Stimulated activated naive CD4-positive, alpha-beta T cell treated with Interleukin-2 at 50 U/mL for 16 hours (primary cell): ENCODE results near the gene MOB3C.
"Not testable (repeated sequence)": the region's sequence is repeated elsewhere in the genome, so short reads cannot be mapped to it uniquely, and the experiment has no call there.

ENCODE experiments used
- DNase-seq: peaks from one replicate; lab custom pipeline; 2025; lab: John Stamatoyannopoulos, UW

The MOB3C gene

DNA sequence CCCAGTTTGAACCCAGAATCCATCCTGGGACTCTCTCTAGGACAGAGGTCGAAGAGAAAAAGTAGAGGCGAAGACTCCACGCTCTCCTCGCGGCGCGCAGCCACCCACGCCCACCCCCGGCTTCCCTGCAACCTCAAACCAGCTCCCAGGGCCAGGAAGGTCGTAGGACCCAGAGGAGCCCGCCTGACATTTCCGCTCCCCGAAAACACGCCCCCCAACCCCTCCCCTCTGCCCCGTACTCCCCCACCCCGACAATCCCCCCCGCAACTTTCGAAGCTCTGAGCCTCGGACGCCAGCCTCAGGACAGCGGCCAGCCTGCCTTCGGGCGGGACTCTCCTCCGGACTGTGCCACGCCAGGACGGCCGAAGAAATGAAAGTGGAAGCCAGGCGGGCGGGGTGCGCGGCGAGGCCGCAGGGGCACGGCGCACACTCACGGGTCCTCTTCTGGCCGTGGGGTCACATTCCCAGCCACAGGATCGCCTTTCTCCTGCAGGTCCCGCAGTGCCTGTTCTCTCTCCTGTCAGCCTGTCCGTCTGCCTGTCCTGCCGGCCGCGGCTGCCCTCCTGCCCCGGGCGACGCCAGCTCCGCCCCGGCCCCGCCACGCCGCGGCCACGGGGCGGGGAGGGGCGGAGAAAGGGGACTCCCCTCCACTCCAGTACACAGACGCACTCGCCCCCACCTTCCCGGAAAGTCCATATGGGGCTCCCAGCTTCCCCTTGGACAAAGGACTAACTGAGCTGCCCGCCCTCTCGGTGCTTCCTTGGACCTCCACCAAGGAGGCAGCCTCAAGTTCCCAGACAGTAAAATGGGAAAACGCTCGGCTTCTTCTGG is at the start of gene MOB3C:
Gene MOB3C, minus strand, starts transcription at position 535 of the 831 bp plus-strand sequence. CDS start 3,490 bp downstream, outside the sequence.
- DNase-seq: peak; percentile 75

DNA sequence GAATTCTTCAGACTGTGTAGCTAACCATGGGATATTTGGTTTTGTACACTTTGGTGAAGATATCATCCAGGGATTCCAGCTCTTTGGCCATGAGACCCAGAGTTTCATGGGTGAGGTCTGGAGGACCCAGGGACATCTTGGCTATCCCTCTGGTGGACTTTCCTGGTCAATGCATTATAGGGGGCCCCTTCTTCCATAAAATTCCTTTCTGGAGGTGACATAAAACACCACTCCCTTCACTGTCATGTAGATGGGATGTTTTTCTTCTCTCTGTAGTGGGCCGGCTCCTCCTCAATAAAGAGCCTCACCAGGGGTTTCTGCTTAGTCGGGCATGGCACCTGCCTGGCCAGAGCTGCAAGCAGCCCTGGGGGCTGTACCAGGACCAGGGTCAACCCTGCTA is 49.4 kb upstream of the MOB3C start:
- no peak for DNase-seq

DNA sequence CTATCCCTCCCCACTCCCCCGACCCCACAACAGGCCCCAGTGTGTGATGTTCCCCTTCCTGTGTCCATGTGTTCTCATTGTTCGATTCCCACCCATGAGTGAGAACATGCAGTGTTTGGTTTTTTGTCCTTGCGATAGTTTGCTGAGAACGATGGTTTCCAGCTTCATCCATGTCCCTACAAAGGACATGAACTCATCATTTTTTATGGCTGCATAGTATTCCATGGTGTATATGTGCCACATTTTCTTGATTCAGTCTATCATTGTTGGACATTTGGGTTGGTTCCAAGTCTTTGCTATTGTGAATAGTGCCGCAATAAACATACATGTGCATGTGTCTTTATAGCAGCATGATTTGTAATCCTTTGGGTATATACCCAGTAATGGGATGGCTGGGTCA is 46.3 kb upstream of the MOB3C start:
- DNase-seq: not testable (repeated sequence)

DNA sequence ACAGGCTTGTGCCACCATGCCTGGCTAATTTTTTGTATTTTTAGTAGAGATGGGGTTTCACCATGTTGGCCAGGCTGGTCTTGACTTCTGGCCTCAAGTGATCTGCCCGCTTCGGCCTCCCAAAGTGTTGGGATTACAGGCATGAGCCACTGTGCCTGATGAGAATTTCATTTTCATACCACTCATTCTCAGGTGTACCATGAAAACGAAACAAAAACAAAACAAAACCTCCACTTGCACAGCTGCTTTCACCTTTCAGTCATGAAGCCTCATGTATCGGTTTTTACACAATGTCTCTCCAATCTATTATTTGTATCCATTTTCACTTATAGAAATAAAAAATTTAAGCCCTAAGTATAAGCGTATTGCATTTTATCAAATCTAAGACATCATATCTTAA is 43.5 kb upstream of the MOB3C start:
- not testable (repeated sequence) for DNase-seq

DNA sequence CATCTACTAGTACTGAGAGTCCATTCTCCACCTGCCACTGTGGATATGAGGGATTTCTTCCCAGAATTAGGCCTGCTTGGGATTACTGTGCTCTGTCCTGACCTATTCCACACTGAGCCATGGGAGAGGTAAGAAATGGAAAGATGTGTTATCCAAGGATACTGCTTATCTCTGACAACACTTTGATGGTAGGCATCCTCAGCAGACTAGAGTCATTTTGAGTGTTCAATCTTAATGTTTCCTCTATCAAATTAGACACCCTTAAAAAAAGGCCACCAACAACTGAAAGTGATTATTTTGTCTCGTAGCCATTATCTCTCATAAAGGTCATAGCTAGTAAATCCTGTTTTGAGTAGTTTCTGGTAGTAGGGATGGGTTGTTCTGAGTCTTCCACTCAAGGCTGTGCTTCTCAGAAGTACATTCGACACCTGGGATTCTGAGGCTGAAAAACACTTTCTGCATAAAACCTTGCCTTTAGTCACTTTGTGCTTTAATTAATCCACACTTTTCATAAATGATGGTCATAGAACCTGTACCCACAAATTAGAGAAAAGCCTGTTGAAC is 42.8 kb upstream of the MOB3C start:
- DNase-seq: no peak

DNA sequence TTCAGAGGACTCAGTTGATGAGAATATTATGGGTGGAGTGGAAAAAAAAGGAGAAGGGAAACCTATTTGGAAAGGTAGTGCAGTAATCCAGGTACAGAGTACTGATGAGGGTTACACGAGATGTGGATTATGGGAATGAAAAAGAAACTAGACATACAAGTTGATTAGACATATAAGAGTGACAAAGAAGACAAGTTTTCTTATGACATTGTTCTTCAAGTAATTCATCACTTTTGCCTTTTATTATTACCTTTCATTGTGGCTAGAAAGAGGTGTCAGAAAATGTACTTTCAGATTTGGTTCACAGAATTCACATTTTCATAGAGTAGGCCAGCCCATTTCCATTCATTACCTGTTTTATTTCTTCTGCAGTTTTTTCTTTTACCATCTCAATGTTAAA is 41.2 kb upstream of the MOB3C start:
- no peak for DNase-seq

DNA sequence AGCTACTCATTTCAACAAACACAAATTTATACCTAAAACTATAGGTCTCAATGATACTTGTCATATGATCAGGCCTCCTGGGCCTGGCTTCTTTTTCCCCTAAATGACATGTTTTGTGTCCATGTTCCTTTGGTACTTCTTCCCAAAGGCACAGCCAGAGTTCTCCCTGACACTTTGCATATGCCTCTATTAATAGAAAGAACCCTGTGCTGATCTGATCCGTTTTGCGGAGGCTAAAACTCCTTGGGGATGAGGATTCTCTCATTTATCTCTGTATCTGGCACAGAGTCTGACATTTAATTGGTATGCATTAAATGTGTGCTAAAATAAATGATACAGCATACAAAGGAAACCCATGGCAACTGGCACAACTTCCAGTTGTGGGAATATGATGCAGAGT is 40.0 kb upstream of the MOB3C start:
- no peak for DNase-seq

DNA sequence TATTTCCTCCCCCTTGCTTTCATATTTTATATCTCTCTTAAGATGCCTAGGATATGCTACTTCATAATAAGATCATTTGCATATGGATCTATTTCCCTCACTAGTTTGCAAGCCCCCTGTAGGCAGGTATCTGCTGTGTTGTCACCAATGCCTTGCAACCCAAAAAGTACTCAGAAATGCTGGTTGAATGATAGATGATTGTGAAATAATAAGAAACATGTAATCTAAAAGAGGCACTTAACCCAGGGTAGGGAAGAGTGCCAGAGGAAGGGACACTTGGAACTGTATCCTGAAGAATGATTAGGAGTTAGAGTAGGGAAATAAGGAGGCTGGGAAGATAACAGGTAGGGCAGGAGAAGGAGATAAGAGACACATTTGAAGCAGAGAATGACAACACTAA is 39.2 kb upstream of the MOB3C start:
- DNase-seq: no peak

DNA sequence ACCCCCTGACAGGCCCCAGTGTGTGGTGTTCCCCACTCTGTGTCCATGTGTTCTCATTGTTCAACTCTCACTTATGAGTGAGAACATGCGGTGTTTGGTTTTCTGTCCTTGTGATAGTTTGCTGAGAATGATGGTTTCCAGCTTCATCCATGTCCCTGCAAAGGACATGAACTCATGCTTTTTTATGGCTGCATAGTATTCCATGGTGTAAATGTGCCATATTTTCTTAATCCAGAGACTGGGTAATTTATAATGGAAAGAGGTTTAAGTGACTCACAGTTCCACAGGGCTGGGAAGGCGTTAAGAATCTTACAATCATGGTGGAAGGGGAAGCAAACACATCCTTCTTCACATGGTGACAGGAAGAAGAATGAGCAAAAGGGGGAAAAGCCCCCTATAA is 38.1 kb upstream of the MOB3C start:
- DNase-seq: not testable (repeated sequence)

DNA sequence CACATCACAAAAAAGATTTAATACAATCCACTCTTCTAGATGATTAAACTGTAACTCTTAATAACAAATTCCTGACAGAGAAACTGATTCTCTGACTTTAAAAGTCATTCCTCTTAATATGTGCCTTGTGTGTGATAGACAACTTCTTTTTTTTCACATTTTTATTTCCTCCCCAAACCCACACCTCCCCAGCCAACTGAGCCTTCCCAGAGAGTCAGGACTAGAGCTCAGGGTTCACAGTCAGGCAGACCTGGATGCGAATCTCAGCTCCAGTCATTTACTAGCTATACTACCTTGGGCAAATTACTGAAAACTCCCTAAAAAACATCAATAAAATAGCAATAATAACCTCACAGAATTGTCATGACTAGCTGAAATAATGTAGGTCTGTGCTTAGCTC is 37.4 kb upstream of the MOB3C start:
- no peak for DNase-seq

DNA sequence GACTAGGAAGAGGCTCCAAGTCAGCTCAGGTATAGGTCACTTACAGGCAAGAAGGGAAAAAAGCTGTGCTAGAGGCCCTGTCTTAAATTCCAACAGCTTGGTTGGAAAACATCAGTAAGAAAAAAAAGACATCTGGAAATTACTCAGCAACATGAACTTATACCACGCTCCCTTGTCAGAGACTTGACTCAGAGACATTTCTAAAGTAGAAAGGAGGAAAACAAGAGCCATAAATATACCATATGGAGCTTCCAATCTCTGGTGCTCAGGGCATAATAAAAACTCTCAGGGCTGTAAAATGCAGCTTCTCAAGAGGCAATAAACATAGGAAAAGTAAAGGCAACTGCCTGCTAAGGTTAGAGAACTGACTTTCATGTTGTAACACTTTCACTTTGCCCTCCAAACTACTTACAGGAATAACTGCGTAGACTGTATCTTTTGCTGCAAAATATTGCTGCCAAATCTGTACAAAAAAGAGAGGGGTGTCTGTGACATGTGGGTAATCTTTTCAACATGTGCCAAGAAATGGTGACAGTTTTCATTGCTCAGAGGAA is 36.9 kb upstream of the MOB3C start:
- no peak for DNase-seq

DNA sequence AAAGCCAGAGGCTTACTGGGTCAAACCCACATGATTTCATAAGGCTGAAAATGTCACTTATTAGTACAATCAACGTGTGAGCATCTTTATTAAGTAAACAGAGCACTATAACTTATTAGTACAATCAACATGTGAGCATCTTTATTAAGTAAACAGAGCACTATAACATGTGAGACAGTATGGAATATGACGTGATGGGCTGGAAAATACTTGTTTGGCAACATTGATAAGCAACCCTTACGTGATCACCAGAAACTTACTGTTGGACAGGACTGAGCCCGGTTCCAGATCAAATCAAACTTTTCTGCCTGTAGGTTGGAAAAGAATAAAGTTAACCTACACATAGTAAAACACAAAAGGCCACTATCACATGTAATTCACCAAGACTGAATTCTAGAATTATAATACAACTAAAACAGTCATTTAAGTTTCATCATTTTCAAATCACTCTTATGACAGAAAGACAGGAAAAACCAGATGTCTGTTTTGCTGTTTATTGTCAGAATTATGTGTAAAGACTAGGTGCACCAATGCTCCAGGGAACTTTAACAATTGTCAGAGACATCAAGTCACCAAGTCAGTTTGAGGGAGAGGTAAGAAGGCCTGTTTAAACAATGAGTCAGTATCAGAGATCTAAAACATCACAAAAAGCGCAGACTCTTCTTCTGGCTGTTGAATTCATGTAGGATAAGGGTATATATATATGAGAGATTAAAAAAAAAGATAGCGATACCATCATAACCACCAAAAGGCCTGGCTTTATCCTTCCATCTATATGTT is 35.9 kb upstream of the MOB3C start:
- DNase-seq: no peak

DNA sequence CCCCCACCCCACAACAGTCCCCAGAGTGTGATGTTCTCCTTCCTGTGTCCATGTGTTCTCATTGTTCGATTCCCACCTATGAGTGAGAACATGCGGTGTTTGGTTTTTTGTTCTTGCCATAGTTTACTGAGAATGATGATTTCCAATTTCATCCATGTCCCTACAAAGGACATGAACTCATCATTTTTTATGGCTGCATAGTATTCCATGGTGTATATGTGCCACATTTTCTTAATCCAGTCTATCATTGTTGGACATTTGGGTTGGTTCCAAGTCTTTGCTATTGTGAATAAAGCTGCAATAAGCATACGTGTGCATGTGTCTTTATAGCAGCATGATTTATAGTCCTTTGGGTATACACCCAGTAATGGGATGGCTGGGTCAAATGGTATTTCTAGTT is 34.5 kb upstream of the MOB3C start:
- DNase-seq: not testable (repeated sequence)

DNA sequence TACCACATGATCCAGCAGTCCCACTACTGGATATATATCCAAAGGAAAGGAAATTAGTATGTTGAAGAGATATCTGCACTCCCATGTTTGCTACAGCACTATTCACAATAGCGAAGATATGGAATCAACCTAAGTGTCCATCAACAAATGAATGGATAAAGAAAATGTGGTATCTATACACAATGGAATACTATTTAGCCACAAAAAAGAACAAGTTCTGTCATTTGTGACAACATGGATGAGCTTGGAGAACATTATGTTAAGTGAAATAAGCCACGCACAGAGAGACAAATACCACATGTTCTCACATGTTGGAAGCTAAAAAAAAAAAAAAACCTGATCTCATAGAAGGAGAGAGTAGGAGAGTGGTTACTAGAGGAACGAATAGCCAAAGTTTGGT is 33.9 kb upstream of the MOB3C start:
- no peak for DNase-seq

DNA sequence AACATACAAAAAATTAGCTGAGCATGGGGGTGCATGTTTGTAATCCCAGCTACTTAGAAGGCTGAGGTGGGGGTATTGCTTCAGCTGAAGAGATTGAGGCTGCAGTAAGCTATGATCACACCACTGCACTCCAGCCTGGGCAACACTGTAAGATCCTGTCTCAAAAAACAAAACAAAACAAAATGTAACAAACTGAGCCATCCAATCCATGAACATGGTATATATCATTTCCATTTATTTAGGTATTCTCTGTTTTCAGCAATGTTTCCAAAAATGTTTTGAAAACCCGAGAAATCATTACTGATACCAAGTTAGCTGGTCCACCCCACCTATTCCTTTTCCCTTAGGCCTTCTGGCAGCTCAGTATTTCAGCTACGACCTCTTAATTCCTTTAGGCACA is 33.2 kb upstream of the MOB3C start:
- DNase-seq: no peak

DNA sequence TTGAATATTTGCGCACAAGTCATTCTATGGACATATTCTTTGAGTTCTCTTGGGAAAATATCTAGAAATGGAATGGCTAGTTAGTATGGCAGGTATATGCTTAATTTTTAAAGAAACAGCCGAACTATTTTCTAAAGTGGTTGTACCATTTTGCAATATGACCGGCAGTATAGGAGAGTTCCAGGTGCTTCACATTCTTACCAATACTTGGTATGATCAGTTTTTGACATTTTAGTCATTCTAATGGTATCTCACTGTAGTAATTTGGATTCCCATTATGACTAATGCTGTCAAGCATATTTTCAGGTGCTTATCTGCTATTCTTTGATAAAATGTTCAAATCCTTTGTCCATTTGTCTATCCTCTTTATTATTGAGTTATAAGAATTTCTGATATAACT is 31.0 kb upstream of the MOB3C start:
- no peak for DNase-seq

DNA sequence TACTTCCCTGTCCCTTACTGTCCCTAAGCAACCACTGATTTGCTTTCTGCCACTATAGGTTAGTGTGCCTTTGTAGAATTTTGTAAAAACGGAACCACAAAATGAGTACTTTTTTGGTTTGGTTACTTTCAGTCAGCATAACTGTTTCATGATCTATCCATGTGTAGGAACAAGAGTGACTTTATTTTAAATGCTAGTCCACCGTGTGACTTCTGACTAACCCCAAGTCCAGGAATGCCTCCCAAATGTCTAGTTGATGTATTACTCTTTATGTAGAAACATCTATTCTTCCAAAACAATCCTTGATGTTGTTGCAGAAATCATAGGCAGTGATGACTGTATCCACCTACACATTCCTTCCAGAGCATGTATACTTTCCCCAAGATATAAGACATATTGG is 30.2 kb upstream of the MOB3C start:
- DNase-seq: no peak

DNA sequence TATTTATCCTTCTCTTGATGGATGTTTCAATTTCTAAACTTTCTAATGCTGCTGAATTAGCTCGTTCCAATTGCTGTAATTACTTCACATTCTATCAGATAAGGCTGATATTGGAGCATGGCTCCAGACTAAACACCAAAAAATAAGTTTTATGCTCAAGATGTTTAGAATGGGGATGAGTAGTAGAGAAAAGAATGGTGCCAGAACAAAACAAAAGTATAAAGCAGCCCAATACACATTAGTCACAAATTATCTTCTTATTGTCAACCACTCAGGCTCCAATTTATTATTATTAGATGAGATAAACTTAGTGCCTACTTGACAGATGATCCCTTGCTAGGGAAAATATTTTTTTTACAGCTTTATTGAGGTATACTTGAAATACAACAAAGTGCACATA is 29.7 kb upstream of the MOB3C start:
- no peak for DNase-seq

DNA sequence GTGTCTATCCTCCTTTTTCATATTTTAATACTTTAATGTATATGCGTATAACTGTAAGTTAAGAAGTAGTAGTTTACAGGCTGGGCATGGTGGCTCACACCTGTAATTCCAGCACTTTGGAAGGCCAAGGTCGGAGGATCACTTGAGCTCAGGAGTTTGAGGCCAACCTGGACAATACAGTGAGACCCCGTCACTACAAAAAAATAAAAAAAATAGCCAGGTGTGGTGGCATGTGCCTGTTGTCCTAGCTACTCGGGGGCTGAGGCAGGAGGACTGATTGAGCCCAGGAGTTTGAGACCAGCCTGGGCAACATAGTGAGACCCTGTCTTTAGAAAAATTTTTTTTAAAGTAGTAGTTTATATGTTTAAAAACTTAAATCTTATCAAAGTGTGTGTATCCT is 29.2 kb upstream of the MOB3C start:
- DNase-seq: no peak

DNA sequence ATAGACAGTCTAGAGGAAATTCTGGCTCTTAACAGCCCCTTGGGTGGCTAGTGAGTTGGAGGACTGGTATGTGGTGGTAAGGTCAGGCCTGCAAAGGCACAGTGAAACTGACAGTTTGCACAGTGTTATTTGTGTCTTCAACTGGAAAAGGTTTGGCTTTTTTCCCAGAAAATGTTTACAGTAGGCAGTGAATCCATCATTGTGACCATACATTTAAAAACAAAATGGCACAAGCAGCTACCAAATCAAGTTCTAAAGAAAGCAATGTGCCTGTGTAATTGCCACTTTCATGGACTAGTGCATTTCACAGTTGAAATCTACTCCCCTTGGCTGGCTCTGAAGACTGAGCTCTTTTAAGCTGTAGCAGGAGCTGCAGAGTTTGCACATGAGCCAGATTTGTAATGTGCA is 26.8 kb upstream of the MOB3C start:
- DNase-seq: no peak

DNA sequence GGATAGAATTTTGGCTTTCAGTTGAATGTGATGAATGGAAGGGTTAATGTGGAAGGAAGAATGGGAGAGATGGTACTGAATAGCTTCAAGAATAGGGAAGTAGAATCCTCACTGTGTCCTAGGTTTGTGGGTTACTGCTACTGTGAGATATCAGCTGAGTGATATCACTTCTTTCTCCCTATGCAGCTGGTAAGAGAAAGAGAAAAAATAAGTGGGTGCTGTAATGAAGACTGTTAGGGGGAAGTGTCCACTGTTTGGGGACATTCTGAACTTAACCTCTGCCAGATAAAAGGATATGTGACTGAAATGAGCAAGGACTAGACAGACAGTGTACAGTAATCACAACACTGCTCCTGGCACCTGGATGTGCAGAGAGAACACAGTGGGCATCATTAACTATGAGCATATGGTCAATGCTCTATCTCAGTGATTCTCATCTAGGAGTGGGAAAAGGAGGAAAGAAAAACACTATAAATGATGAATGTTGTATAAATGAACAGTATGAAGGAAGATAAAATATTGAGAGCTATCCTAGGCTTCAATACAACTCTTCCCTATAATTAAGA is 25.6 kb upstream of the MOB3C start:
- no peak for DNase-seq

DNA sequence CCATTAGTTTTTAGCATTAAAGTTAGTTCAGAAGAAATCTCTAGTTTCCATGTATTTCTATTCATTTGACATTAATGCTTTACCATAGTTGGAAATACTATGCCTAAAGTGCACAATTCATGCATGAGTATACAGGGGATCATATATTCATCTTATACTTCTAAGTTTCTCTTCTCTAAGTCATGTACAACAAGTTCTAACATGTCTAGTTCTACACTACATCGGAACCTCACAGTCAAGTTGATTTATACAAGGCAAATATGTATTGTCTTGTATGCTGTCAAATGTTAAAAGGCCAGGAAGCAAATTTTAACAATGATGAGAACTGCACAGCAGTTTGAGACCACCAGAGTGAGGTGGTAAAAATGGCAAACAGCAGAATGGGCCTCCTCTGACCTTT is 22.9 kb upstream of the MOB3C start:
- no peak for DNase-seq
